H1 (cell line): ENCODE data around the gene TTC22. TPM values are rescaled to one million over a fixed set of nuclear protein-coding genes. Genes with fewer than 3 reads are reported as not detected.

ENCODE experiments used
- ATF3 ChIP-seq: IDR thresholded peaks from 2 replicates; pipeline ENCODE4 v1.6.1; 2011; ENCODE audit warnings: low read depth, mild to moderate bottlenecking, low read length; ENCODE audit not compliant: insufficient read depth
- BRCA1 ChIP-seq: IDR thresholded peaks from 2 replicates; pipeline ENCODE4 v1.6.1; 2012; ENCODE audit warnings: low read depth, low read length, improper control_type of control experiment
- EGR1 ChIP-seq: IDR thresholded peaks from 2 replicates; pipeline ENCODE4 v1.6.1; 2011; ENCODE audit warnings: low read depth, low read length, borderline replicate concordance
- HDAC6 ChIP-seq: IDR thresholded peaks from one replicate; pipeline ENCODE4 v1.7.1; 2012; ENCODE audit warnings: low read depth, mild to moderate bottlenecking, inconsistent platforms, low read length, moderate library complexity
- MAX ChIP-seq: IDR thresholded peaks from 2 replicates; pipeline ENCODE4 v1.6.1; 2012; ENCODE audit warnings: inconsistent platforms
- SIN3A ChIP-seq, 2 experiments: IDR thresholded peaks in 1 of 2; conservative IDR thresholded peaks in 1 of 2; 2 replicates each; pipeline ENCODE4 v1.6.1; 2011 to 2012; ENCODE audit warnings: low read length in 2 of 2, improper control_type of control experiment in 1 of 2, low read depth in 1 of 2, mild to moderate bottlenecking in 1 of 2
- YY1 ChIP-seq: IDR thresholded peaks from 2 replicates; pipeline ENCODE4 v1.6.1; 2011; ENCODE audit warnings: low read depth, mild to moderate bottlenecking, low read length
- polyA plus RNA-seq, 7 experiments: library from polyadenylated mRNA; depleted of rRNA in 3 of 7; stranded (reverse) in 5 of 7; unstranded in 2 of 7; fragments of >200 nt in 5 of 7; fragments of 200-250 nt in 2 of 7; gene quantifications; 1 replicate in 5 of 7; 2 replicates in 1 of 7; 4 replicates in 1 of 7; pipeline versions ENCODE4 v1.2.1 to v1.2.3, GENCODE V29; 2011 to 2013; ENCODE audit warnings: missing spikeins in 2 of 7, mixed read lengths in 2 of 7
- total RNA-seq: library from RNA; stranded (reverse); fragmentation: NEBNext Ultra II Directional; extraction: Animal tissue kit (Norgen Biotek cat#: 25700); gene quantifications from 2 replicates; pipeline ENCODE4 v1.2.1, GENCODE V29; 2021

TTC22 gene
- total and polyA plus RNA-seq, 2 of the 8 experiments (the other 6 are each of a cell fraction or from before 2014, with no cell fraction given), result 1.00 to 1.6 TPM

- TF ChIP-seq YY1 (no peak), ATF3 (no peak), BRCA1 (no peak), HDAC6 (no peak), SIN3A (conservative IDR thresholded peaks at IDR 0.05 in 1 of 2, IDR thresholded peaks at IDR 0.05 in 1 of 2; ENCODE audit: low read depth in 1 of 2, low read length in 2 of 2) (no peak), EGR1 (no peak), MAX (no peak)
These were observed 37.5 kb upstream of the TTC22 start (continued) for GRCh38 chr1:54838565-54839180.
